Measurements from ENCODE around the gene POMZP3.
A peak's percentile ranks its signal among the peaks of the same experiment; 100 is the strongest.
"Not testable (repeated sequence)": the region's sequence is repeated elsewhere in the genome, so short reads cannot be mapped to it uniquely, and the experiment has no call there.

Gene POMZP3

DNA sequence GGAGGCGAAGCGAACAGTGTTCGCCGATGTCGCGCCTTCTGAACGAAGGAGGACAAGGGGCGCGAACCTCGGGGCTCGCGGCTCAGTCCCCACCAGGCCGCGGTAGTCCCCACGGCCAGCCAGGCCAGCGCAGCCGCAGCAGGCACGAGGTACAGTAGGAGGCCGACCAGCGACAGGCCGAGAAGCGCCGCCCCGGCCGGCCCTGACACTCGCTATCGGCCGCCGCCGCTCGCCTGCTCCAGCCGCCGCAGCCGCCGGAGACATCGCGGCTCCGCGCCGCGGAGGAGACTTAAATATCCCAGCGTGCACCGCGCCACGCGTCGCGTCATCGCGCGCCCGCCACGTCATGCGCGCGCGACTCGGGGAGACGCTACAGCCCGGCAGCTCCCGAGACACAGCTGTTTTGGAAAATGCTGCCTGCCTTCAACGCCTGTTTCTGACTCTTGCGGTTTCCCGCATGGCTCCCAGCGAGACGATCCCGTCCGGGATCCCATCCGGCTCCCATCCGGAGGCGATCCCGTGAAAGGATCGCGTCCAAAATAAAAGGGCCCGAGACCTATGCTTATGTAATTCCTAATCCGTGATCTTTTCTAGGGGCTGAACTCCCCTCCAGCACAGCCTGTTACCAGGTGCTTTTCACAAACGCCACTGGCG, at the start of gene POMZP3:
TSS of gene POMZP3 (minus strand) at position 291 of the 654 bp plus-strand sequence. CDS start 1,215 bp downstream, outside the sequence.
- peak; percentile 59 for DNase-seq

DNA sequence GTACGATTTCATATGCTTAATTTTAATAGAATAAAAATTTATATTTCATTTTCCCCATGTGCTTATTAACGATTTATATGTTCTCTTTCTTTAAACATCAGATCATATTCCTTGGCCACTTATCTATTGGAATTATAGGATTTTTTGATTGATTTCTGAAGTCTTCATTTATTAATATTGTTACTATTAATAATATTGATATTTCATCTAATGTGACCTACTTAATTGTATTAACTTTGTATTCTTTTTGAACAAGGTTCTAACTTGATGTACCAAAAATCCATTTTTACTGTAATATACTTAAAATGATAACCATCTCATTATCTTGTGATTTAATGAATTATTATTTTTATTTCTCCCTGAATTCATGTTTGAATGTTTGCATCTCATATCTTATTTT, 48.7 kb upstream of the POMZP3 start:
- DNase-seq: not testable (repeated sequence)

GRCh38 chr7:76673346-76673745, 46.3 kb upstream of the POMZP3 start:
- not testable (repeated sequence) for DNase-seq

DNA sequence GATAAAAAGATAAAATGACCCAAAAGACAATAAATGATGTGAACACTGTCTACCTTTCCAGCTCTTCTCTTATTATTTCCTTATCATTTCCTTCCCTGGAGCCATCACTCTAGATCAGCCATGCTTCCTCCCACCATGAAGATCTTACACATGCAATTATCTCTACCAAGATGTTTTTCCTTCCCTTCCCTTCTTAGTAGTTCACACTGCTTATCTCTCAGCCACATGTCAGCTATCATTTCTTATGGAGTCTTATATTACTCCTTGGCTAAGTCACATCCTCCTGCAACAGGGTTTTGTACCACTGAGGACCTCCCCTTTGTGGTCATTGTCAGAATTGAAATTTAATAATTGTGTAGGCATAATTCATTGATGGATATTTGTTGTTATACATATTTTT, 32.1 kb upstream of the POMZP3 start:
- DNase-seq: peak; percentile 48

- DNase-seq: peak; percentile 25
These were observed 29.3 kb upstream of the POMZP3 start for GRCh38 chr7:76656425-76656824.

DNA sequence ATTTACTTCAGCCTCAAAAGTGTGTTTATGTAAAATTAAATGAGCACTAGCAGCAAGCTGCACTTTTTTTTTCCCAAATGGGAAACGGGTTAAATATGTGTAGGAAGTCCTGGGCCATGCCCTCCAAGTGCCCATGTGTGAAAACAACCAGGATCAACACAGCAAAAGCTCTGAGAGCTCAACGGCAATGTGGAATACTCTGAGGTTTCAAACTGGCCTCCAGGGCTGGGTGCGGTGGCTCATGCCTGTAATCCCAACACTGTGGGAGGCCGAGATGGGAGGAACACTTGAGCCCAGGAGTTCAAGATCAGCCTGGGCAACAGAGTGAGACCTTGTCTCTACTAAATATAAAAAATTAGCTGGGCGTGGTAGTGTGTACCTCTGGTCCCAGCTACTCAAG, 15.5 kb upstream of the POMZP3 start:
- DNase-seq: not testable (repeated sequence)

DNA sequence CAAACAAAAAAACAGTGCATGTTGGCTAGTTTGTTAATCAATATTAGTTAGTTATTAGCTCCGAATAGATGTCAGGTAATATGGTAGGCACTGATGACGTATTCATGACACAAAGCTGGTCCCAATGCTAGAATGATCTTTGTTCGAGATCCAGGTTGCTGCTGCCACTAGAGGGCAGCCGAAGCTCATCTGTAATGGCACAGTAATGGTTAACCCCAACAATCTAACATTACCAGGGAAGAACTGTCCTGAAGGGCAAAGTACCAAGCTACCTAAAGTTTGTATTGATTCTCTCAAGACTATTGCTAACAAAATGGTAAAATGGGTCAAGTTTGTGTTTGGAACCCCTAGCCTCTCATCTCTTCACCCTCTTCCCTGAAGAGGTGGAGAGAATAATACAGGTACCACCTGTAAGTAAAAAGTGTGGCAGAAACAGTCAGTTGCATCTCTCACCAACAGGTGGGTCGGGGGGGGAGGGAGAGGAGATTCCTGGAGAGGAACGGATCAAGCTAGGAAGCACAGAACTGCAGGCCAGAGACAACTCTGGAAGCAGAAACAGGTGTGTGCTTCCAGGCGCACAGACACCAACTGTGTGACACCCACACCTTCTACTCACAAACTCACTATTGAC, 10.1 kb upstream of the POMZP3 start:
- DNase-seq: not testable (repeated sequence)

DNA sequence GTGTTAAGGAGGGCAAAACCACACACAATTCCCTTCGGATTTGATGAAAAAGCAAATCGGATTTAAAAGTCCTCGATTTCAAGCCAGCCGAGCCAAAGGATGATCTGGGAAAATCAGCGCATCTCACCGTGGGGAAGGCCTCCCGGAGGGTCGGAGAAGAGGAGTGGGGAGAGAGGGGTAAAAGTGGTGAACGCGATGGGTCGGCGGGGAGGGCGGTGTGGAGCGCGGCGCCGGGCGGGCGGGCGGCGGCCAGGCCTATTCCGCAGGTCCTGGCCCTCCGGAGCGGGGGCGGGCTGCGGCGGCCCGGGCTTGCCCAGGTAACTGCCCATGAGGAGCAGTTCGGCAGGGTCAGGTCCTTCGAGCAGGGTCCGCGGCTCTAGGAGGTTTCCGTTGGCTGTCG, 498 bp downstream of the POMZP3 start:
- DNase-seq: peak; percentile 45

- not testable (repeated sequence) for DNase-seq
These were observed 7.5 kb downstream of the POMZP3 start for GRCh38 chr7:76619439-76620190.

GRCh38 chr7:76613783-76614182, 13.3 kb downstream of the POMZP3 start:
- not testable (repeated sequence) for DNase-seq

DNA sequence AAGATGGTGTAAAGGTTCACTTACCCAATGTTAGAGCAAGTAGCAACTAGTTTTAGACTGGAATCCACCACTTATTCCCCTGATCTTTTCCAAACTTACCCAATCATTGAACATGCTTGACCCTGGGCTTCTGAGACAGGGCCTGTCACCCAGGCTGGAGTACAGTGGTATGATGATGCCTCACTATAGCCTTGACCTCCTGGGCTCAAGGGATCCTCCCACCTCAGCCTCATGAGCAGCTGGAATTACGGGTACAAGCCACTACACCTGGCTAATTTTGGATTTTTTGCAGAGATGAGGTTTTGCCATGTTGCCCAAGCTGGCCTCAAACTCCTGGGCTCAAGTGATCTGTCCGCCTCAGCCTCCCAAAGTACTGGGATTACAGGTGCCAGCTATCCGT, 14.8 kb downstream of the POMZP3 start:
- not testable (repeated sequence) for DNase-seq

DNA sequence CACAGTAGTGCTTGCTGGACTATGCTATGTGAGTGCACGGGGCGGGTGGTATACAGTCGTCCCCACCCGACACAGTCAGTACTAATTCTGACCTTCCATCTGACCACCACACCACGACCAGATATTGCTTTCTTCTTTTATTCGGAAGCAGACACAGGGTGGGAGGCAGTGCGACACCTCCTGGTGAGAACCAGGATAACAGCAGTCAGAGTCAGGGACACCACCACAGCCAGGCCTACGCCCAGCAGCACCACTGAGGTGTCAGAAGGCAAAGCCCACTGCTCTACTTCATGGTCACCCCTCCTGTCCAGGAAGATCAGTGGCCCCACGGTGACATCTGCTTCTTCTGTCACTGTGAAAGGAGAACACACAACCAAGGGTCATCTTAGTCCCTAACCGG, 17.2 kb downstream of the POMZP3 start:
- DNase-seq: not testable (repeated sequence)

DNA sequence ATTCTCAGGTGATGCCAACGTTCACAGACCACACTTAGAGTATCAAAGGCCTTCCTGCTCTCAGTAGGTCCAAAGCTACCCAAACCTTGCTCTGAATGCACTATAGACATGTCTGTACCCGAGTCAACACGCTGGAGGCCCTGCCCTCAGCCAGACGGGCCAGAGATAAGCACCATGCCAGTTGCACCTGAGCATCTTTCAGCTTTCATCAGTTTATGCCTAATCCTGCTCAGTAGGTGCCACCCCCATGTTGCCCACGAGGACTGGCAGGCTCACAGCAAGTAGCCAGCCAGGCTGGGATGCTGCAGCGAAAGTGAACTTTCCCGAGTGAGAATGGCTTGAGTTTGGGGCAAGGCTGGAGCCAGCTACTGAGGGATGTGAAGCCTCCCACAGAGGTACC, 18.6 kb downstream of the POMZP3 start:
- not testable (repeated sequence) for DNase-seq

DNA sequence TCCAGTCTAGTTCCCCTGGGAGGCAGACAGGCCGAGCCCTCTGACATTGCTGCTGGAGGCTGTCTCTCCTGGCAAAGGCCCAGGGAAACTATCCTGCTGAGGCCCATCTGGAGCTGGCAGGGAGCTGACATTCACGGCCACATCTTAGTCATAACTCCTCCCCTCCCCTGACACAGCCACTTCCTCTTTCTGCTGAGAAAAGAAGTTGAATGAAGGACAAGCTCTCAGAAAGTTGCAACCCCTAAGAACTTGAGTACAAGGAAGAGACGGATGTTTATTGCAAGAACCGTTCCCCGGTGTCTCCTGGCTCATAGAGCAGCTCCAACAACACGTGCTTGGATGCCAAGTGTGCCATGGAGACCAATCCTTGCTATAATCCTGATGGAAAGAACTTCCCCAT, 21.1 kb downstream of the POMZP3 start:
- peak; percentile 97 for DNase-seq

DNA sequence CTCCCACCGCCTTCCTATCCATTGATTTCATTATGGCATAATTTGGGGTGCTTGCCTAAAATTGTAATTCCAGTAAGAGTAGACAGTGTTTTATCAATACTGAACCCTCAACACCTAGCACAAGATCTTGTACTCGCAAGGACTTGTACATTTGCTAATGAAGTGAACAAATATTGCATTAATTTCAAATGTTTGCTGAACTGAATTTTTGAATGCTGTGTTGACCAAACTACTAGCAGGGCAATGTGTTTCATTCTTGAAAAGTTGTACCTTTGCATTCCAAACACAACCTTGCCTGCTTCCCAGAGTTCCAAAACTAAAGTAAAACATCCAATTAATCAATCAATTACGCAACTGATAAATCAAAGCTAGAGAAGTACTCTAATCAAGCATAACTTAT, 26.4 kb downstream of the POMZP3 start:
- not testable (repeated sequence) for DNase-seq

GRCh38 chr7:76600116-76600482, 27.0 kb downstream of the POMZP3 start:
- peak; percentile 46 for DNase-seq

DNA sequence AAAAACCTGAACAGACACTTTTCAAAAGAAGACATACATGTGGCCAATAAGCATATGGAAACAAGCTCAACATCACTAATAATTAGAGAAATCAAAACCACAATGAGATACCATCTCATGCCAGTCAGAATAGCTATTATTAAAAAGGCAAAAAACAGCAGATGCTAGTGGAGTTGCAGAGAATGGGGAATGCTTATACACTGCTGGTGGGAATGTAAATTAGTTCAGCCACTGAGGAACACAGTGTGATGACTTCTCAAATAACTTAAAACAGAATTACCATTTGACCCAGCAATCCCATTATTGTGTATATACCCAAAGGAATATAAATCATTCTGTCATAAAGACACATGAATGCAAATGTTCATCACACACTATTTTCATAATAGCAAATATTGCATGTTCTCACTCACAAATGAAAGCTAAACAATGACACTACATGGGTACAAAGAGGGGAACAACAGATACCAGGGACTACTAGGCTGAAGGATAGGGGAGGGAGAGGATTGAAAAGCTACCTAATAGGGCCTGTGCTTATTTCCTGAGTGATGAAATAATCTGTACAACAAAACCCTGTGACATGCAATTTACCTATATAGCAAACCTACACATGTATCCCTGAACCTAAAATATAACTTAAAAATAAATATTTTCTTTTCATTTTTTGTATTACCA, 28.4 kb downstream of the POMZP3 start:
- DNase-seq: peak; percentile 31

GRCh38 chr7:76597288-76597687, 29.8 kb downstream of the POMZP3 start:
- DNase-seq: peak; percentile 74

GRCh38 chr7:76592694-76593093, 34.4 kb downstream of the POMZP3 start:
- not testable (repeated sequence) for DNase-seq

DNA sequence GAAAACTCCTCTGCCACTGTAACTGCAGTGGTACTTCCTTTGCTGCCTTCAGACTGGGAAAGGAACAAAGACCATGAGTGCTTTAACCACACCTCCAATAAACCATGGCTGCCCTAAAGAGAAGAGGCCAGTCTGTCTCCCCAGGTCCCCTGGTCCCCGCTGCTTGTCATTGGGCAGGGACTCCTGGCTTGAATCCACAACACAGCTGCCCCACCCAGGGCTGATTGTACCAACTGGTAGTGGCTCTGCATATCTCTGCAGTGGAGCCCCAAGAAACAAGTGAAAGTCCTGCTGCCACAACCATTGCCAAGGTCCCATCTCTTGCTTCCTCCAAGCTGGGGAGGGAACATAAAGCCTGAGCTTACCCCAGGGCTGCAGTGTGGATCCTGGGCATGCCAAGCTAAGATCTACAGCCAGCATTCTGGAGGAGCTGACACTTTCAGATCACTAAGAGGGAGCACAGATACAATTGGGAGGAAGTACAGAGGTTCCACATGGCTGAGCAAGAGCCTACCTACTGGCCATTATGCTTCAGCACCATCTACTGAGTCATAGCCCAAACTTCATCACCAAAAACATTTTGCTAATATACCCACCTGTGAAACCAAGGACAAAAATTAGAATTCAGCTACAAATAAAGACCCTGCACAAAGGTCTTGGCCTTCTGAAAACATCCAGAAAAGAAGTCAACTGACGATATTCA, 35.3 kb downstream of the POMZP3 start:
- not testable (repeated sequence) for DNase-seq

GRCh38 chr7:76591033-76591432, 36.0 kb downstream of the POMZP3 start:
- DNase-seq: not testable (repeated sequence)

- DNase-seq: not testable (repeated sequence)
These were observed 38.5 kb downstream of the POMZP3 start for GRCh38 chr7:76588586-76588985.
